Measurements from ENCODE around the gene TLCD5. TPM values are rescaled to one million over a fixed set of nuclear protein-coding genes. Genes with fewer than 3 reads are reported as not detected.

TLCD5 gene
- total RNA-seq (6.0 TPM), polyA plus RNA-seq (ENCODE audit: insufficient read depth, low read depth, low replicate concordance) (4.9 TPM)
- long read RNA-seq, donor 1, full-length matches to known transcripts: 5 of 5 reads
- long read RNA-seq, donor 1, partial matches to known transcripts: 0 of 5 reads
- long read RNA-seq, donor 1, other reads (novel, unspliced or antisense): 0 of 5 reads
- long read RNA-seq, donor 2, full-length matches to known transcripts: 3 of 3 reads
- long read RNA-seq, donor 2, partial matches to known transcripts: 0 of 3 reads
- long read RNA-seq, donor 2, other reads (novel, unspliced or antisense): 0 of 3 reads
- long read RNA-seq, donor 3, partial matches to known transcripts: 22 of 24 reads
- long read RNA-seq, donor 3, other reads (novel, unspliced or antisense): 0 of 24 reads
- long read RNA-seq, donor 4, full-length matches to known transcripts: 3 of 3 reads
- long read RNA-seq, donor 4, partial matches to known transcripts: 0 of 3 reads
- long read RNA-seq, donor 4, other reads (novel, unspliced or antisense): 0 of 3 reads
- long read RNA-seq, donor 5: 0 reads
- long read RNA-seq, donor 6: 0 reads
- long read RNA-seq, donor 7, full-length matches to known transcripts: 6 of 11 reads
- long read RNA-seq, donor 7, partial matches to known transcripts: 0 of 11 reads
- long read RNA-seq, donor 7, other reads (novel, unspliced or antisense): 5 of 11 reads
- long read RNA-seq, donor 8, partial matches to known transcripts: 0 of 1 reads
- long read RNA-seq, donor 8, other reads (novel, unspliced or antisense): 0 of 1 reads
- long read RNA-seq, donor 9, full-length matches to known transcripts: 3 of 3 reads
- long read RNA-seq, donor 9, partial matches to known transcripts: 0 of 3 reads
- long read RNA-seq, donor 9, other reads (novel, unspliced or antisense): 0 of 3 reads
- long read RNA-seq, donor 10, partial matches to known transcripts: 0 of 2 reads
- long read RNA-seq, donor 10, other reads (novel, unspliced or antisense): 0 of 2 reads

DNA sequence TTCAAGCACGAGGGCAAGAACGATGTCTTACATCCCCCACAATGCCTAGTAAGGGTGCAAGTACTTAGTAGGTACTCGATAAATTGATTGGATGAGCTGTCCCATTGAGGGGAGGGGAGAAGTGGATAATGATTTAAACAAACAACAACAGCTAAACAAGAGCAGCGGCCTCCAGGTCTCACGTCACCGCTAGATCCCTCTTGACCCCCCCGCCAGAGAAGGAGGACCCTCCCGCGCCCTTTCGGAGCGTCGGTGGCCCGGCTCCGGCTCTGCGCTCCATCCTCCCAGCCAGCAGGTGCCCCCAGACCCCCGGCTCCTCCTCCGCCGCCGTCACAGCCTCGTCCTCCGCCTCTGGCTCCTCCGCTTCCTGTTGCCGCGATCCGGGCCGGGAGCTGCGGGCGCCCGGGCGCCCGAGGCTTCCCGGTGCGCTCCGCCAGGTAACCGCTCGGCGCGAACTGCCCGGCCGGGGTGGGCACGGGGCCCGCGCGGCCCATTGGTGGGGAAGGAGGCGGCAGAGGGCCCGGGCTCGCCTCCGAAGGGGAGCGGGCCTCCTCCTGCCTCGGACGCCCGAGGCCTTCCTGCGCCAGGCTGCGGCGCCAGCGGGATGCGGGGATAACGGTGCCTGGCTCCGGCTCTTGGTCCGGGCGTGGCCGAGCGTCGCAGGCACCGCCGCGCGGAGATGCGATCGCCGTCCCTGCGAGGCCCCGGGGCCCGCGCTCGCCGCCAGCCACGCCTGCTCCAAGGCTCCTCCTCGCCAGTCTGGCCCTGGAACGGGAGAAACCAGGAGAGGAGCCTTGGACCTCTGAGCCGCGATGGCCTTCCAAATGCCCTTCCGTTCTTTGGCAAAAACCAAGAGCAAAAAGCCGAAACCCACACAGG is at the start of gene TLCD5:
Gene TLCD5 (plus strand): TSS at position 368 of the 879 bp plus-strand sequence. CDS start 2,143 bp downstream, outside the sequence.
- peak within 1 kb of the TSS; percentile 84 to 88 for H3K27ac ChIP-seq (ENCODE audit: low read depth in 2 of 2, low read length in 2 of 2)
- no peaks in the 10 kb centered on the region for H3K9me3 ChIP-seq (ENCODE audit: control insufficient read depth in 2 of 3, insufficient read depth in 1 of 3, low read length in 3 of 3)
- intact Hi-C loops (cut with DNase I): no loop called here
- peak within 1 kb of the TSS; percentile 16 to 65 (median 60) for H3K4me3 ChIP-seq (ENCODE audit: low read length in 3 of 3)
- TF ChIP-seq, protein P1, sequence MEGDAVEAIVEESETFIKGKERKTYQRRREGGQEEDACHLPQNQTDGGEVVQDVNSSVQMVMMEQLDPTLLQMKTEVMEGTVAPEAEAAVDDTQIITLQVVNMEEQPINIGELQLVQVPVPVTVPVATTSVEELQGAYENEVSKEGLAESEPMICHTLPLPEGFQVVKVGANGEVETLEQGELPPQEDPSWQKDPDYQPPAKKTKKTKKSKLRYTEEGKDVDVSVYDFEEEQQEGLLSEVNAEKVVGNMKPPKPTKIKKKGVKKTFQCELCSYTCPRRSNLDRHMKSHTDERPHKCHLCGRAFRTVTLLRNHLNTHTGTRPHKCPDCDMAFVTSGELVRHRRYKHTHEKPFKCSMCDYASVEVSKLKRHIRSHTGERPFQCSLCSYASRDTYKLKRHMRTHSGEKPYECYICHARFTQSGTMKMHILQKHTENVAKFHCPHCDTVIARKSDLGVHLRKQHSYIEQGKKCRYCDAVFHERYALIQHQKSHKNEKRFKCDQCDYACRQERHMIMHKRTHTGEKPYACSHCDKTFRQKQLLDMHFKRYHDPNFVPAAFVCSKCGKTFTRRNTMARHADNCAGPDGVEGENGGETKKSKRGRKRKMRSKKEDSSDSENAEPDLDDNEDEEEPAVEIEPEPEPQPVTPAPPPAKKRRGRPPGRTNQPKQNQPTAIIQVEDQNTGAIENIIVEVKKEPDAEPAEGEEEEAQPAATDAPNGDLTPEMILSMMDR (IDR thresholded peaks at IDR 0.05; ENCODE audit: borderline replicate concordance, extremely low read depth, insufficient read depth): no peak
- peaks cover 0 to 4% (median 3%) of the 10 kb centered on the region in 3 donors for H3K36me3 ChIP-seq (ENCODE audit: control insufficient read depth in 2 of 3, insufficient read depth in 3 of 3, low read length in 3 of 3)
- H3K4me1 ChIP-seq (ENCODE audit: control insufficient read depth in 2 of 3, insufficient read depth in 2 of 3, low read depth in 1 of 3, low read length in 3 of 3): no peaks in the 10 kb centered on the region
- H3K27me3 ChIP-seq (ENCODE audit: control insufficient read depth, insufficient read depth, low read length): no peaks in the 10 kb centered on the region
- peak within 1 kb of the TSS; percentile 2 to 51 (median 38) for H3K9ac ChIP-seq (ENCODE audit: low read length in 3 of 3)
- FAIRE-seq (no peak), DNase-seq (peak; percentile 89 to 93 (median 90))

DNA sequence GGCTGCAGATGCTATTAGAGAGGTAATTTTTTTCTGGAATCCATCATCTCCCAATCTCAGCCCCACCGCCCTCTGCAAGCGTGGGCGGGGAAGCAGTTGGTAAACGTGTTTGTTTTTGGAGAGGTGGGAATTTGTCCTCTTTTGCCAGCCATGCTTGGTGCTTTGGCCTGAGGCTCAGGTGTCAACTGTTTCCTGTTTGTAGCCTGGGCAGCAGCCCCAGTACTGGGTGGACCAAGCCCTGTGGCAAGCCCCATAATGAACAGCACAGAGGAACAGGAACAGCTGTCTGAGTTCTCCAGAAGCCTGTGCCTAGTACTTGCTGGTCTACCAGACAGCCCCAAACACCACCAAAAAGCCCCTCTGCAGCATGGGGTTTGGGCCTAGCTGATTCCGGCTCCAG is 45.6 kb upstream of the TLCD5 start:
- H3K27me3 ChIP-seq (ENCODE audit: control insufficient read depth, insufficient read depth, low read length): no peaks in the 10 kb centered on the region
- no peak overlapping the region for H3K4me3 ChIP-seq (ENCODE audit: low read length in 3 of 3)
- TF ChIP-seq, protein P1 (IDR thresholded peaks at IDR 0.05; ENCODE audit: borderline replicate concordance, extremely low read depth, insufficient read depth): no peak
- no peaks in the 10 kb centered on the region for H3K9me3 ChIP-seq (ENCODE audit: control insufficient read depth in 2 of 3, insufficient read depth in 1 of 3, low read length in 3 of 3)
- no peak overlapping the region for H3K9ac ChIP-seq (ENCODE audit: low read length in 3 of 3)
- DNase-seq (no peak), FAIRE-seq (no peak)
- H3K4me1 ChIP-seq (ENCODE audit: control insufficient read depth in 2 of 3, insufficient read depth in 2 of 3, low read depth in 1 of 3, low read length in 3 of 3): peaks cover 0 to 3% (median 0%) of the 10 kb centered on the region in 3 donors
- intact Hi-C loops (cut with DNase I): no loop called here
- no peak overlapping the region for H3K27ac ChIP-seq (ENCODE audit: low read depth in 2 of 2, low read length in 2 of 2)
- H3K36me3 ChIP-seq (ENCODE audit: control insufficient read depth in 2 of 3, insufficient read depth in 3 of 3, low read length in 3 of 3): no peaks in the 10 kb centered on the region

DNA sequence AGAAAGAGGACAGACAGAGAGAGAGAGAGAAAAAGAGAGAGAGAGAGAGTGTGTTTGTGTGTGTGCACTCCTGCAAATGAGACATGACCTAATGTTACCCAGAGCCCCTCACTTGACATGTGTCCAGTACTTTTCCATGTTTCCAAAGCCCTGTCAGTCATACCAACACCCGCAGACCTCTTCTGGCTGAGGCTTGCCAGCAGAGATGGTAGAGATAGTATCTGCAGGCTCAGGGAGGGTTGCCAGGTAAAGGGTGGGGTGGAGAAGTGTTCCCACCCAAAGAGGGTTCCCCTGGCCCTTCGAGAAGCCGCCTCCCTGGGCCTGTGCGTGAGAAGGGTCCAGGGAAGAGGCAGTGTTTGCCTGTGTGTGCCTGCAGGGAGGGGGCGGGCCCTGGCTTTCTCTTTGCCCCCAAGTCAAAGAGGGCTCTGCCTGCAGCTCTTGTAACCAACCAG is 44.5 kb upstream of the TLCD5 start:
- Histone ChIP-seq H3K4me1 (ENCODE audit: control insufficient read depth in 2 of 3, insufficient read depth in 2 of 3, low read depth in 1 of 3, low read length in 3 of 3) (peaks cover 0 to 3% (median 0%) of the 10 kb centered on the region in 3 donors), H3K4me3 (ENCODE audit: low read length in 3 of 3) (no peak overlapping the region), H3K27me3 (ENCODE audit: control insufficient read depth, insufficient read depth, low read length) (no peaks in the 10 kb centered on the region), H3K9ac (ENCODE audit: low read length in 3 of 3) (no peak overlapping the region), H3K27ac (ENCODE audit: low read depth in 2 of 2, low read length in 2 of 2) (peak overlapping the region in 1 of 2 donors; percentile 24), H3K9me3 (ENCODE audit: control insufficient read depth in 2 of 3, insufficient read depth in 1 of 3, low read length in 3 of 3) (no peaks in the 10 kb centered on the region), H3K36me3 (ENCODE audit: control insufficient read depth in 2 of 3, insufficient read depth in 3 of 3, low read length in 3 of 3) (no peaks in the 10 kb centered on the region)
- no peak for FAIRE-seq
- DNase-seq: no peak
- intact Hi-C loops (cut with DNase I): no loop called here
- TF ChIP-seq, protein P1 (IDR thresholded peaks at IDR 0.05; ENCODE audit: borderline replicate concordance, extremely low read depth, insufficient read depth): no peak
